NCI-H2196 (cell line): Measurements from ENCODE around the gene TTC39A.
A peak's percentile ranks its signal among the peaks of the same experiment; 100 is the strongest.

Experiments used
- DNase-seq: peaks from one replicate; lab custom pipeline; 2025; ENCODE audit not compliant: unreplicated experiment; lab: John Stamatoyannopoulos, UW

Gene TTC39A

GRCh38 chr1:51330331-51331201, at the start of gene TTC39A:
Gene TTC39A (minus strand): TSS chr1:51330562. CDS start chr1:51330477, 85 bp downstream.
- DNase-seq: peak; percentile 33

DNA sequence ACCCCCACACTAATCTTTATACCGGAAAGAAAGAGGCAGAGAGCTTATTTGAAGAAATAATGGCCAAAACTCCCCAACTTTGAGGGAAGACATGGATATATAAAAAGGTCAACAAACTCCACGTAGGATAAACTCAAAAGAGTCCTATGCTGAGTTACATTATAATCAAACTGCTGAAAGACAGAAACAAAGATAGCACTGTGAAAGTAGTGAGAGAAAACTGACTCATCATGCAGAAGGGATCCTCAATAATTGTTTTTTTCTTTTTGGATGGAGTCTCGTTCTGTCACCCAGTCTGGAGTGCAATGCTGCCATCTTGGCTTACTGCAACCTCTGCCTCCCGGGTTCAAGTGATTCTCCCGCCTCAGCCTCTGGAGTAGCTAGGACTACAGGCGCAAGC, 48.5 kb upstream of the TTC39A start:
- DNase-seq: no peak

DNA sequence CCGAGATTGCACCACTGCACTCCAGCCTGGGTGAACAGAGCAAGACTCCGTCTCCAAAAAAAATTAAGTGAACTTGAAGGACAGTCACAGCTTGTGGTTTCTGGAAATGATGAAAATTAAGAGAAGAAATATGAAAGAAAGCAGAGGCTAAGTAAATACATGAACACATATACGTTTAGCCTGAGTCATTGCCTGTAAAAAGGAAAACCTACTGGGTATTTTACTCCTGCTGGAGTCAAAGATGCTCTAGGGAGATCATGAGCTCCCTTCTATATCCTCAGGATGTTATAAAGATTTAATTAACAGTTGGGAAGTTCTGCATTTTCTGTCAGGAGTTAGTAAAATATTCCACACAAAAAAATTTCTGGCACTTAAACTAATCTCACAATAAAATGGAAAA, 43.5 kb upstream of the TTC39A start:
- DNase-seq: no peak

GRCh38 chr1:51372561-51372960, 42.2 kb upstream of the TTC39A start:
- no peak for DNase-seq

GRCh38 chr1:51369171-51369570, 38.8 kb upstream of the TTC39A start:
- no peak for DNase-seq

GRCh38 chr1:51365774-51366173, 35.4 kb upstream of the TTC39A start:
- no peak for DNase-seq

DNA sequence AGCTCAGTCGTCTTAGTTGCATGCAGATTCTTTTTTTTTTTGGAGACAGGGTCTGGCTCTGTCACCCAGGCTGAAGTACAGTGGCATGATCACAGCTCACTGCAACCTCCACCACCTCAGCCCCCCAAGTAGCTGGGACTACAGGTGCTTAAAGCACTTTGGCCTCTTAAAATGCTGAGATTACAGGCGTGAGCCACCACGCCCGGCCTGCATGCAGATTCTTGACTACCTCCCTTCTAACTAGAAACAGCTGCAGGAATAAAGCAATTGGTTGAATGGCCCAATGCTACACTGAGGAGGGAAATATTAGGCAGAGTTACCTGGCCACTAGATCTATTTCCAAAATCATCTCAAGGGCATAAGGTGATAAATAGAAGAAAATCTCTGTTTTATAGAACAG, 29.5 kb upstream of the TTC39A start:
- DNase-seq: no peak

DNA sequence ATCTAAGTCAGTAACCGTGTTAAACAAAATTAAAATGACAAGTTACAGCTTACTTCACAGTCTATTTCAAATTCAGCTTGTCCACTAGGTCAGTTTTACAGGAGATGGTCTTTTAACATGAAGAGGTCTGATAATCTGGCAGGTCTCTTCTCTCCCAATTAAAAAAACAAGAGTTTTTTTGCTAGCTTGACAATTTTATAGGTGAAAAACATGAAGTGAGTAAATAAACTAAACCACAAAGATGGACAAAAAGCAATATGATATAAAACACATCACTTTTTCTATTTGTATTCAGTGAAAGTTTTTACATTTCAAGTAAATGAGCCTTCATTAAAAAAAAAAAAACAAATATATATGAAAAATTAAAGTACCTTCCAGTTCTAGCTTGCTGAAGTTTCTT, 25.0 kb upstream of the TTC39A start:
- no peak for DNase-seq

GRCh38 chr1:51354416-51354815, 24.1 kb upstream of the TTC39A start:
- DNase-seq: no peak

GRCh38 chr1:51351907-51352306, 21.5 kb upstream of the TTC39A start:
- no peak for DNase-seq

DNA sequence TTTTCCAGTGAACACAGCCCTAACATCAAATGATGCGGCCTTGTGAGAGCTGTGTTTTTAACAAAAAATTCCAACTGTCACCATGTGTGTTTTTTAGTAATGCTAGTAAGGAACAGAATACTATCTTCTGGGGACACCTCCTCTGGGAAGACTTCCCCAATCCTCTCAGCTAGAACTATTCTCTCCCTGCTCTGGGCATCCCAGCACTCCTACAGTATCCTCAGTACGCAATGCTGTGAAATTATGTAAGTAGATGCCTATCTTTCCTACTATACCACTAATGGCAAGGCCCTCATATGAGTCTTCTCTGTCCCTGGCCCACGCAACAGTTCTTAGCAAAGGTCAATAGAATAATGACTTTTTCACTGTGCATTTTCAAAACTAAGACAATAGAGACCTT, 19.5 kb upstream of the TTC39A start:
- no peak for DNase-seq

- no peak for DNase-seq
Observed at GRCh38 chr1:51348147-51348527, 17.8 kb upstream of the TTC39A start.

GRCh38 chr1:51347398-51348146, 17.2 kb upstream of the TTC39A start:
- DNase-seq: no peak

- no peak for DNase-seq
Observed at GRCh38 chr1:51346086-51346942, 16.0 kb upstream of the TTC39A start.

- DNase-seq: no peak
Observed at GRCh38 chr1:51345300-51345687, 14.9 kb upstream of the TTC39A start.

DNA sequence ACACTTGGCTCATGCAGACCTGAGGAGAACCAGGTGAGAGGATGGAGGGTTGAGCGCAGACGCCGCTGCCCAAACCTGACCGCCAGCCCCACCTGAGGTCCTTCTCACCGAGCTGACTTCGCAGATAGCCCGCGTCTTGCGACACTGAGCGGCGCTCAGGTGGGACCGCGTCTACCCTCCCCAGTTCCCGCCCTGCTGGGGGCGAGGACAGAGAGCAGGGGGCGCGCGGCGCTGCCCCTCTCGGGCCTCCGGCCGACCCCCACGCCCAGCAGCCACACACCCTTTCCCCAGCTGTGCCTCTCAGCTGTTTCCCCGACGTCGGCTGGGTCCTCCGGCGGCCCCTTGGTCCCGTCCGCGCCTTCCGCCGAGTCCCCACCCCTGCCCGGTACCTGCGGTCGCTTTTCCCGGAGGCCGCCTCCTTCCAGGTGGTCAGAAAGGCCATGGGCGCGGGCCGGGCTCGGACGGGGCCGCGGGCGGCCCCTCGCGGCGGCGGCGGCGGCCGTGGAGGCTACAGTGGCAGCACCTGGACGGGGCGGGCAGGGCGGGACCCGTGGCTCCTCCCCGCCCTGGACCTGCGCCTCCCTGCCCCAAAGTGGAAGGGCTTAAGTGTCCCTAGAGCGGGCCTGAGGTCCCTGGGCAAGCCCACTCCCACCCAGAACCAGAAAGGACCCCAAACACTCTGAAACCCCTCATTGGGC, 14.4 kb upstream of the TTC39A start:
- peak; percentile 39 for DNase-seq

DNA sequence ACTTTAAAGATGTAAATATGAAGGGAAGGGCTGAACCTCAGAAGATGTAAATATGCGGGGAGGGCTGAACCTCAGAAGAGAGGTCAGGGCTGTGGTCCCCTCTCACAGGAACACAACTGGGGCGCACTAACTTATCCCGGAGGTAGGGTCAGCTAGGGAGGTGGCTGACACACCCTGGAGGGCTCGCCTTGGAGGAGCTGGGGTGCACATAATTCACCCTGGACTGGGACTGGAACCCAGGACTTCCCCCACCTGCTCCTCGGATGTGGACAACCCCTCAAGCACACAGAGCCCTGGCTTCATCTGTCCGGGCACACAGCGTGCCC, 13.9 kb upstream of the TTC39A start:
- no peak for DNase-seq

- no peak for DNase-seq
Observed at GRCh38 chr1:51343624-51344023, 13.3 kb upstream of the TTC39A start.

GRCh38 chr1:51342591-51343206, 12.3 kb upstream of the TTC39A start:
- DNase-seq: no peak

GRCh38 chr1:51341876-51342496, 11.6 kb upstream of the TTC39A start:
- DNase-seq: no peak
